HG03521 (cell line): ENCODE results near the gene RAC2.

ENCODE experiments used
- ATAC-seq: cut with Tn5 transposase; IDR thresholded peaks from one replicate; pipeline ENCODE4 v1.9.1; 2021; ENCODE audit warnings: mild to moderate bottlenecking, moderate library complexity; ENCODE audit not compliant: unreplicated experiment

Gene RAC2

GRCh38 chr22:37244114-37244921 is at the start of gene RAC2:
RAC2 (minus strand) TSS chr22:37244269; CDS start chr22:37244148, 121 bp downstream.
- ATAC-seq, result peak; percentile 53

GRCh38 chr22:37293172-37293571 is 49.1 kb upstream of the RAC2 start:
- ATAC-seq, result no peak

GRCh38 chr22:37292641-37293040 is 48.6 kb upstream of the RAC2 start:
- no peak for ATAC-seq

GRCh38 chr22:37291559-37292298 is 47.7 kb upstream of the RAC2 start:
- ATAC-seq, result no peak

- ATAC-seq, result no peak
Observed at GRCh38 chr22:37290737-37291136, 46.7 kb upstream of the RAC2 start.

- no peak for ATAC-seq
Observed at GRCh38 chr22:37289156-37289735, 45.2 kb upstream of the RAC2 start.

GRCh38 chr22:37288521-37288920 is 44.5 kb upstream of the RAC2 start:
- ATAC-seq, result no peak

- no peak for ATAC-seq
Observed at GRCh38 chr22:37287550-37287951, 43.5 kb upstream of the RAC2 start.

GRCh38 chr22:37285937-37286336 is 41.9 kb upstream of the RAC2 start:
- ATAC-seq, result no peak

- no peak for ATAC-seq
Observed at GRCh38 chr22:37284805-37285355, 40.8 kb upstream of the RAC2 start.

GRCh38 chr22:37284126-37284804 is 40.2 kb upstream of the RAC2 start:
- ATAC-seq, result no peak

GRCh38 chr22:37283393-37283937 is 39.4 kb upstream of the RAC2 start:
- ATAC-seq, result no peak

GRCh38 chr22:37282385-37282677 is 38.3 kb upstream of the RAC2 start, which contains the start of gene CYTH4:
CYTH4 (plus strand) TSS chr22:37282508; CDS start chr22:37282570, 62 bp downstream.
- no peak for ATAC-seq

- ATAC-seq, result no peak
Observed at GRCh38 chr22:37281646-37282384, 37.7 kb upstream of the RAC2 start.

- no peak for ATAC-seq
Observed at GRCh38 chr22:37281195-37281594, 37.1 kb upstream of the RAC2 start.

- no peak for ATAC-seq
Observed at GRCh38 chr22:37280718-37281117, 36.6 kb upstream of the RAC2 start.

- ATAC-seq, result no peak
Observed at GRCh38 chr22:37279331-37280181, 35.5 kb upstream of the RAC2 start.

GRCh38 chr22:37278261-37278660 is 34.2 kb upstream of the RAC2 start:
- ATAC-seq, result no peak

- no peak for ATAC-seq
Observed at GRCh38 chr22:37277384-37277783, 33.3 kb upstream of the RAC2 start.
